ENCODE data around the gene GALNTL6. TPM values are rescaled to one million over a fixed set of nuclear protein-coding genes. Genes with fewer than 3 reads are reported as not detected.

GALNTL6 gene
- total RNA-seq, 1 experiment from 2014 or later, result not detected

- Histone ChIP-seq H2BK12ac (ENCODE audit: insufficient read length, low read depth, low read length) (no peak overlapping the region), H2BK20ac (ENCODE audit: low read depth, low read length, poor library complexity, severe bottlenecking) (no peak overlapping the region), H3K23ac (ENCODE audit: insufficient read length, low read depth, low read length) (no peak overlapping the region), H3K4me1 (ENCODE audit: insufficient read depth, low read length) (no peaks in the 10 kb centered on the region; the same call in 1 of the 2 replicates), H3K4me2 (ENCODE audit: insufficient read depth, insufficient read length, low read length) (no peak overlapping the region), H2BK120ac (ENCODE audit: low read depth, low read length, poor library complexity, severe bottlenecking) (no peak overlapping the region), H2BK15ac (ENCODE audit: low read depth, low read length) (no peak overlapping the region), H2AFZ (ENCODE audit: low read length) (no peak overlapping the region), H3T11ph (ENCODE audit: low read length) (no peak overlapping the region), H3K18ac (ENCODE audit: insufficient read length, low read depth, low read length) (no peak overlapping the region), H4K91ac (ENCODE audit: insufficient read length, low read depth, low read length) (no peak overlapping the region), H3K27ac (ENCODE audit: insufficient read length, low read depth, low read length) (no peak overlapping the region), H3K14ac (ENCODE audit: insufficient read depth, low read length) (no peak overlapping the region), H3K23me2 (ENCODE audit: insufficient read length, low read depth, low read length, poor library complexity, severe bottlenecking) (no peaks in the 10 kb centered on the region), H3K4ac (ENCODE audit: low read depth, low read length) (no peak overlapping the region), H3K9me3 (ENCODE audit: control insufficient read depth, low read depth, low read length) (no peaks in the 10 kb centered on the region), H4K20me1 (ENCODE audit: control insufficient read depth, insufficient read depth, insufficient read length) (no peaks in the 10 kb centered on the region), H3K56ac (ENCODE audit: insufficient read length, low read depth, low read length) (no peak overlapping the region), H3K79me2 (ENCODE audit: insufficient read depth, low read length) (no peaks in the 10 kb centered on the region), H2AK5ac (ENCODE audit: insufficient read length, low read length) (no peak overlapping the region), H3K27me3 (ENCODE audit: insufficient read depth, low read length) (no peaks in the 10 kb centered on the region), H3K79me1 (ENCODE audit: insufficient read depth, low read depth, low read length, poor library complexity, severe bottlenecking) (no peaks in the 10 kb centered on the region), H2BK5ac (ENCODE audit: insufficient read length, low read length) (no peak overlapping the region), H4K8ac (replicated peaks; ENCODE audit: insufficient read length, low read depth, low read length) (no peak overlapping the region), H3K9ac (ENCODE audit: extremely low read depth, insufficient read length, low read length) (no peak overlapping the region), H4K5ac (ENCODE audit: insufficient read length, low read depth, low read length) (no peak overlapping the region)
- no peaks in the 10 kb centered on the region; a peak in 2 of 7 replicates for H3K36me3 Mint-ChIP-seq (ENCODE audit: insufficient read depth in 1 of 3, low read depth in 3 of 3)
- H3K27me3 Mint-ChIP-seq (ENCODE audit: low read depth), result no peaks in the 10 kb centered on the region
- no CpG with 5 or more reads among the region's 6 CpGs for WGBS (ENCODE audit: extremely low coverage, insufficient read length, low lambda C conversion rate)
- H3K4me3 Mint-ChIP-seq, result no peak overlapping the region
- no peaks in the 10 kb centered on the region; a peak in 3 of 5 replicates for H3K9me3 Mint-ChIP-seq
- TF ChIP-seq, protein P1, sequence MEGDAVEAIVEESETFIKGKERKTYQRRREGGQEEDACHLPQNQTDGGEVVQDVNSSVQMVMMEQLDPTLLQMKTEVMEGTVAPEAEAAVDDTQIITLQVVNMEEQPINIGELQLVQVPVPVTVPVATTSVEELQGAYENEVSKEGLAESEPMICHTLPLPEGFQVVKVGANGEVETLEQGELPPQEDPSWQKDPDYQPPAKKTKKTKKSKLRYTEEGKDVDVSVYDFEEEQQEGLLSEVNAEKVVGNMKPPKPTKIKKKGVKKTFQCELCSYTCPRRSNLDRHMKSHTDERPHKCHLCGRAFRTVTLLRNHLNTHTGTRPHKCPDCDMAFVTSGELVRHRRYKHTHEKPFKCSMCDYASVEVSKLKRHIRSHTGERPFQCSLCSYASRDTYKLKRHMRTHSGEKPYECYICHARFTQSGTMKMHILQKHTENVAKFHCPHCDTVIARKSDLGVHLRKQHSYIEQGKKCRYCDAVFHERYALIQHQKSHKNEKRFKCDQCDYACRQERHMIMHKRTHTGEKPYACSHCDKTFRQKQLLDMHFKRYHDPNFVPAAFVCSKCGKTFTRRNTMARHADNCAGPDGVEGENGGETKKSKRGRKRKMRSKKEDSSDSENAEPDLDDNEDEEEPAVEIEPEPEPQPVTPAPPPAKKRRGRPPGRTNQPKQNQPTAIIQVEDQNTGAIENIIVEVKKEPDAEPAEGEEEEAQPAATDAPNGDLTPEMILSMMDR (conservative IDR thresholded peaks at IDR 0.05), result no peak
- DNase-seq, result no peak
- peaks cover 0 to 5% of the 10 kb centered on the region in 2 experiments; a peak in 2 of 4 replicates for H3K4me1 Mint-ChIP-seq
- H3K27ac Mint-ChIP-seq, result no peak overlapping the region
Observed at GRCh38 chr4:171932238-171932637, 119.0 kb downstream of the GALNTL6 start.
